ENCODE measurements around the gene C5orf63.

Gene C5orf63

DNA sequence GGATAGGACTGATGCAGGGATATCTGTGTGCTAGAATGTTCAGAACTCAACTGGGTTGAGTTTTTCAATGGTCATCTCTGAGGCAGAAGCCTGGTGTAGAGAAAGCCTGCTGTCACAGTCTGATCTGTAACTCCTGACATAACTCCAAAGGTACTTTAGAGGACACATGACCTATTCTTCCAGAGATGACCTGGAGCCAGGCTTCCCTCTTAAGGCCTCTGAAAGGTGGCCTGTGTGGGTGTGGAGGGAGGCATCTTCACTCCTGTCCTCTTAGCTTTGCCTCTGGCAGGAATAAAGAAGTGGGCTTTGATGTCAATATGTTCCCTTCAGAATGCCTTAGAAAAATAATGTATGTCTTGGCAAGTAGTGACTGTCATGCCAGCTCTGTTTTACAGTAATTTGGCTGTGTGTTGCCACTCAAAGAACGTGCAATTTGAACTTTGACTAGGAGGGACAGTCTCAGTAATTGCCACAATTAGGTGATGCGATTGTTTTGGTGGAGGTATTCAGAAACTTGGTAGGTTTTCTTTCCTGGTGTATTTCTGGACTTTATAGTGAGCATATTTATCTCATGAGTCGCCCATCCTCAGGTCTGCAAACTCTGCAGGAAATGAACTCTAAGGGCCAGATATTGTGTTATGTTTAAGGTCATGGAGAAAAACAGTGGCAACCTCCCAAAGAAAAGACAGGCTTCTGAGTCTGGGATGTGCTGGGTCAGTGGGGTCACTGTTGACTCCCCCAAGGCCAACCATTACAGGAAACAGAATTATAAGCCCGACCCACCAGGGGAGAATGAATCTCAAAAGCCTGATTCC lies 3.2 kb upstream of the C5orf63 start:
- no peak for TF ChIP-seq CTCF (IDR thresholded peaks at IDR 0.05; ENCODE audit: control insufficient read depth, insufficient read depth, low read depth, low read length, missing control alignments)
- no peak overlapping the region for H3K4me3 ChIP-seq (ENCODE audit: control insufficient read depth, low read depth, low read length)
- no peak for DNase-seq (ENCODE audit: low read depth)

GRCh38 chr5:127074466-127074865 lies 1.2 kb upstream of the C5orf63 start:
- TF ChIP-seq CTCF (IDR thresholded peaks at IDR 0.05; ENCODE audit: control insufficient read depth, insufficient read depth, low read depth, low read length, missing control alignments), result no peak
- H3K4me3 ChIP-seq (ENCODE audit: control insufficient read depth, low read depth, low read length), result no peak overlapping the region
- DNase-seq (ENCODE audit: low read depth), result no peak

GRCh38 chr5:127070243-127070642 lies 3.1 kb downstream of the C5orf63 start:
- DNase-seq (ENCODE audit: low read depth), result no peak
- no peak overlapping the region for H3K4me3 ChIP-seq (ENCODE audit: control insufficient read depth, low read depth, low read length)
- no peak for TF ChIP-seq CTCF (IDR thresholded peaks at IDR 0.05; ENCODE audit: control insufficient read depth, insufficient read depth, low read depth, low read length, missing control alignments)

DNA sequence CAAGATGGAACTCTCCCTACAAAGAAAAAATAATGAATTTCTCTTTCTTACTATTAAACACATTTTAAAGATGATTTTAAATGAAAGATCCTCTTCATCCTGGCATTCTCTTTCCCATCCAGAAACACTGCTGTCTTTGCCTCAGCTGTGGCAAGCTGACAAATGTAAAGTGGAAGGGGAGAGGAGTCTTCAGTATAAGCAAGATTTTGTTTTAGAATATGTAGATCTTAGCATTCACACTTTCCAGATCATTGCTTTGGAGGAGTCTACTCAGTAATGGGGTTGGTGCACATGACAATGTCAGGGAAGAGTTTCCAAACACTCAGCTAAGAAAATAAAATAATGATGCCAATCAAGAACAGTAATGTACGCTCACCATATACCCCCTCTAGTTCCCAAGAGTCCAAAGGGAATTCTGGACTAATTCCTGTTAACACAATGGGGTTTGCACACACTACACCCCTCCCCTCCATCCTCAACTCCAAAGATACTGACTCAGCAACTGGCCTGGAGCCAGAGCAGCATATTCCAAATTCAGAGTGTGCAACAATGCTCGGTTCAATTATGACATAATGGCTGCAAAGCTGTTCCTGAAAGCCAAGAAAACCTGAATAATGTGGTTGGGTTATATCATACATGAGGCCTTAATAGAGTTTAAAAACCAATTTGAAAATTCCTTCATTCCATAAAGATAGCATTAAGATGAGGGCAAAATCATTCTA lies 4.6 kb downstream of the C5orf63 start:
- no peak overlapping the region for H3K4me3 ChIP-seq (ENCODE audit: control insufficient read depth, low read depth, low read length)
- TF ChIP-seq CTCF (IDR thresholded peaks at IDR 0.05; ENCODE audit: control insufficient read depth, insufficient read depth, low read depth, low read length, missing control alignments), result no peak
- DNase-seq (ENCODE audit: low read depth), result no peak

DNA sequence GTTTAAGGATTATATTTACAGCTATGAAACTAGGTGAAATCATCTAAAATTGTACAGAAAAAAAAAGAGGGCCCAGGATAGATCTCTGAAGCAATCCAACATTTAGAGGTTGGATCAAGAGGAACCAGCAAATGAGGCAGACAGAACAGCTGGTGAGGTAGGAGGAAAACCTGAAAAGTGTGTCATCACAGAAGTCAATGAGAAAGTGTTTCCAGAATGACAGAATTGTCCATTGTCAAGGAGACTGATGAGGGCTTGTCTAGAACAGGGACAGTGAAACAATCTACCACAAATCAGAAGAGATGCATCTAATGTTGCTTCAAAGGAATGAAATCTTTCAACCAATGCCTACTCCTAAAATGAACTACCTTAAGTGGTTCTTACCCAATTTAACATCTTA lies 6.6 kb downstream of the C5orf63 start:
- no peak for TF ChIP-seq CTCF (IDR thresholded peaks at IDR 0.05; ENCODE audit: control insufficient read depth, insufficient read depth, low read depth, low read length, missing control alignments)
- no peak overlapping the region for H3K4me3 ChIP-seq (ENCODE audit: control insufficient read depth, low read depth, low read length)
- DNase-seq (ENCODE audit: low read depth), result no peak

DNA sequence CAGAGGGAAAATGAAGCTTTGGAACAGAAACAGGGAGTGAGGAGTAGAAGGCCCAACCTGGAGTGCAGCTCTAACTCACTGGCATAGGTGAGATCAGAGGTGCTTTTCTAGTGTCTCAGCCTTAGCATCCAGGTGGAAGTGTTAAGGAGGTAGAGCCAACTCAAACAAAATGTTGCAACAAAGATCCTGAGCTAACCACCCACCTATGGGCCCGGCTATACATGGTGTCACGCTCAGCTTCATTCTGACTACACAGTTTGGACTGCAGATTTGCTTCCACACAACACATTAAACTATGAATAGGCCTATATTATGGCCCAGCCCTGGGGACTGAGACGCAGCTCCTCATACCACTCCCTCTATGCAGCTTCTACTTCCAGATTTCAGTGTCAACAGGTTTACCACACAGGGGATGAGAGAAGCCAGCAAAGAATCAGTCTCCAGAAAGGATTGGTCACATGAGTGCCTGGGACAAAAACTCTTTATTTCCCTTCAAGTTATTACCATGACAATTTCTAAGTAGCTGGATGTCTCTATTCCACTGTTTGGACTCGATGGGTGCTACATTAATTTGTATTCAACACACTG lies 9.0 kb downstream of the C5orf63 start:
- no peak for TF ChIP-seq CTCF (IDR thresholded peaks at IDR 0.05; ENCODE audit: control insufficient read depth, insufficient read depth, low read depth, low read length, missing control alignments)
- DNase-seq (ENCODE audit: low read depth), result no peak
- H3K4me3 ChIP-seq (ENCODE audit: control insufficient read depth, low read depth, low read length), result no peak overlapping the region
